Osteoblast (primary cell): Measurements from ENCODE around the gene MLXIP. TPM values are rescaled to one million over a fixed set of nuclear protein-coding genes. Genes with fewer than 3 reads are reported as not detected.
"Not testable (repeated sequence)": the region's sequence is repeated elsewhere in the genome, so short reads cannot be mapped to it uniquely, and the experiment has no call there.

Experiments used
- DNase-seq: peaks from one replicate; pipeline ENCODE4 v3.0.0; 2011; ENCODE audit warnings: low spot score, mixed read lengths; ENCODE audit not compliant: insufficient read length; ENCODE audit errors: missing footprints
- H2AFZ ChIP-seq: 2 replicates; pipeline ENCODE4 v1.6.0; 2011; ENCODE audit warnings: mild to moderate bottlenecking, low read length
- H3K27ac ChIP-seq: 2 replicates; pipeline ENCODE4 v1.5.1; 2011; ENCODE audit warnings: mild to moderate bottlenecking, low read depth, low read length, moderate library complexity
- H3K27me3 ChIP-seq: 2 replicates; pipeline ENCODE4 v1.6.0; 2012; ENCODE audit warnings: mild to moderate bottlenecking, control low read depth, inconsistent platforms, low read length, moderate library complexity; ENCODE audit not compliant: insufficient read depth
- H3K36me3 ChIP-seq: 2 replicates; pipeline ENCODE4 v1.5.1; 2011; ENCODE audit warnings: mild to moderate bottlenecking, low read length, control low read depth, moderate library complexity; ENCODE audit not compliant: insufficient read depth
- H3K4me1 ChIP-seq: 2 replicates; pipeline ENCODE4 v1.5.1; 2011; ENCODE audit warnings: mild to moderate bottlenecking, low read length, control low read depth, moderate library complexity; ENCODE audit not compliant: insufficient read depth
- H3K4me2 ChIP-seq: 2 replicates; pipeline ENCODE4 v1.6.0; 2011; ENCODE audit warnings: mild to moderate bottlenecking, low read length; ENCODE audit not compliant: insufficient read depth
- H3K4me3 ChIP-seq: fragments of 200-600 bp; sonication (generic); 3 replicates; pipeline ENCODE4 v1.5.1; 2012; ENCODE audit warnings: mild to moderate bottlenecking, low read length, inconsistent platforms; ENCODE audit not compliant: insufficient read depth
- H3K79me2 ChIP-seq: 2 replicates; pipeline ENCODE4 v1.6.0; 2012; ENCODE audit warnings: mild to moderate bottlenecking, low read length, control low read depth, inconsistent platforms; ENCODE audit not compliant: insufficient read depth
- H3K9me3 ChIP-seq: 2 replicates; pipeline ENCODE4 v1.5.1; 2011; ENCODE audit warnings: low read depth, low read length, control low read depth
- H4K20me1 ChIP-seq: 2 replicates; pipeline ENCODE4 v1.6.0; 2012; ENCODE audit warnings: mild to moderate bottlenecking, low read length, control low read depth; ENCODE audit not compliant: insufficient read depth
- total RNA-seq: library from RNA; depleted of rRNA; stranded (reverse); fragments of >200 nt; gene quantifications from 2 replicates; pipeline ENCODE4 v1.2.3, GENCODE V29; 2012
- TF ChIP-seq, protein P1 (sequence below): IDR thresholded peaks from 2 replicates; pipeline ENCODE4 v1.5.1; 2011; ENCODE audit warnings: mild to moderate bottlenecking, low read depth, low read length, moderate library complexity; ENCODE audit errors: extremely low read depth

Gene MLXIP
- total RNA-seq, 1 donor, result 14.1 TPM

DNA sequence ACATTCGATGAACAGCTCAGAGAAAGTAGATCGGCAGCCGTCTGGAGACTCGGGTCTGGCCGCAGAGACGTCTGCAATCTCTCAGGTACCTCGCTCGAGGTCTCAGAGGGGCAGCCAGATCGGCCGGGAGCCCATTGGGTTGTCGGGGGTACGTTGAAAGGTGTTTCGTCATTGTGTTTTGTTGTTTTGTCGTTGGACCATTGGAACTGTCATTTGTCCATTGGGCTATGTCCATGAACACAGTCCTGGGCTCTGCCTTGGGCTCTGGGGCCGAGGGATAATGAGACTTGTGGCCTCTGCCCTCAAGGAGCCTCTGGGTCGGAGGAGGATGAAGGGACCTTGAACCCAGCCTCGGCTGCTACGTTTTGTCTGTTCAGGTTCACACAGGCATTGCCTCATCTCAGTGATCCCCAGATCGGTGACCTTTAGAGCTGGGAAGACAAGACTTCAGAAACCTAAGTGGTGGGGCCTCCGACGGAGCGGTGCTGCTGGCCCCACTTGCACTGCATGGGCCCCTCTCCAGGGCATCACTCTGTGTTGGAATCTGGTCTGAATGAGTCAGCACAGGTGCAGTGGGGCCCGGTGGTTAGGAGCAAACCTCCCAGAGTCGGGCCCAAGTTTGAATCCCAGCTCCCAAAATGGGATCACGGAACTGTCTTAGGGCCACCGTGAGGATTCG is 23.6 kb upstream of the MLXIP start:
- H3K4me2 ChIP-seq, result peak overlapping the region; percentile 66
- no peaks in the 10 kb centered on the region for H4K20me1 ChIP-seq
- H2AFZ ChIP-seq, result no peak overlapping the region
- peak; percentile 23 for DNase-seq
- TF ChIP-seq, protein P1, sequence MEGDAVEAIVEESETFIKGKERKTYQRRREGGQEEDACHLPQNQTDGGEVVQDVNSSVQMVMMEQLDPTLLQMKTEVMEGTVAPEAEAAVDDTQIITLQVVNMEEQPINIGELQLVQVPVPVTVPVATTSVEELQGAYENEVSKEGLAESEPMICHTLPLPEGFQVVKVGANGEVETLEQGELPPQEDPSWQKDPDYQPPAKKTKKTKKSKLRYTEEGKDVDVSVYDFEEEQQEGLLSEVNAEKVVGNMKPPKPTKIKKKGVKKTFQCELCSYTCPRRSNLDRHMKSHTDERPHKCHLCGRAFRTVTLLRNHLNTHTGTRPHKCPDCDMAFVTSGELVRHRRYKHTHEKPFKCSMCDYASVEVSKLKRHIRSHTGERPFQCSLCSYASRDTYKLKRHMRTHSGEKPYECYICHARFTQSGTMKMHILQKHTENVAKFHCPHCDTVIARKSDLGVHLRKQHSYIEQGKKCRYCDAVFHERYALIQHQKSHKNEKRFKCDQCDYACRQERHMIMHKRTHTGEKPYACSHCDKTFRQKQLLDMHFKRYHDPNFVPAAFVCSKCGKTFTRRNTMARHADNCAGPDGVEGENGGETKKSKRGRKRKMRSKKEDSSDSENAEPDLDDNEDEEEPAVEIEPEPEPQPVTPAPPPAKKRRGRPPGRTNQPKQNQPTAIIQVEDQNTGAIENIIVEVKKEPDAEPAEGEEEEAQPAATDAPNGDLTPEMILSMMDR, result no peak
- peaks cover 20% of the 10 kb centered on the region for H3K36me3 ChIP-seq
- H3K27me3 ChIP-seq, result no peaks in the 10 kb centered on the region
- peak overlapping the region; percentile 20 for H3K27ac ChIP-seq
- H3K4me1 ChIP-seq, result peaks cover 14% of the 10 kb centered on the region
- no peaks in the 10 kb centered on the region for H3K9me3 ChIP-seq
- no peak overlapping the region for H3K4me3 ChIP-seq
- H3K79me2 ChIP-seq, result no peaks in the 10 kb centered on the region

DNA sequence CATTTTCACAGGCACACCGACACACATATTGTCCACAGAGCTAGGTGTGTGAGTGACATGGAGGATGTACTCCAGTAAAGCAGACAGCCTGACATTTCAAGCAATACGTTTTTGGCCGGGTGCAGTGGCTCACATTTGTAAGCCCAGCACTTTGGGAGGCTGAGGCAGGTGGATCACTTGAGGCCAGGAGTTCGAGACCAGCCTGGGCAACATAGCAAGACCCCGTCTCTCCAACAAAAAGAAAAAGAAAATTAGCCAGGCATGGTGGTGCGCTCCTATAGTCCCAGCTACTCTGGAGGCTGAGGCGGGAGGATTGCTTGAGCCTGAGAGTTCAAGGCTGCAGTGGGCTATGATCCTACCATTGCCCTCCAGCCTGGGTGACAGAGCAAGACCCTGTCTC is 22.1 kb upstream of the MLXIP start:
- DNase-seq, H3K79me2 ChIP-seq, H4K20me1 ChIP-seq, H3K4me3 ChIP-seq, H3K9me3 ChIP-seq, H3K4me2 ChIP-seq, H3K27me3 ChIP-seq, H2AFZ ChIP-seq, H3K4me1 ChIP-seq, H3K27ac ChIP-seq: not testable (repeated sequence)
- H3K36me3 ChIP-seq, result peaks cover 20% of the 10 kb centered on the region

DNA sequence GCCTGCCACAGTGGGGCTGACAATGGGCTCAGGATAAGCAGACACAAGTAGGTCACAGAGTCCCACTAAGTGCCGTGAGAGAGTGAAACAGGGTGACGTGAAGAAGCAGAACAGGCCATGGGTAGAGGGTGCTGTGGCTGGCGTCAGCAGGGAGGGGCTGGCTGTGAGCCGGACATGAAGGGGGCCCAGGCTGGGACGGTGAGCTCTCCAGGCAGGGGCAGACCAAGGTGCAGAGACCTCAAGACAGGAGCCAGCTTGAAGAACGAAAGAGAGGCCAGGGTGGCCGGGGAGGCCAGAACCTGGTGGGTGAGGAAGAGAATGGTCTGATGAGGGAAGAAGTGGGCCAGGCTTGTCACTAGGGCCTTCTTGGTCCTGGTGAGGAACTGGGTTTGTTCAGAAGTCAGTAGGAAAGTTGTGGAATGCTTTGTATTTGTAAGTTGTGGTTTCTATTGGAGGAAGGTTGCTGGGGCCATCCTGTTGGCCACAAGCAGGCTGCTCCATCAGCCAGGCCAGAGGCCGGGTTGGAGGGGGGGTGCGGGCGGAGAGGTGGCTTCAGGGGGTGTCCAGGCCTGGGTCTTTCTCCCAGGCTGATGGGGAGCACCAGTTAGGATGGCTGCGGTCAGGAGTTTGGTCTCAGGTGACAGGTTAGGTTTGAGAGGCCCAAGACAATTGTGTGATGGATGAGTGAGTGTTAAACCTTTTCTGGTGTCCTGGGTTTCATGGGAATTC is 21.4 kb upstream of the MLXIP start:
- TF ChIP-seq, protein P1, result no peak
- Histone ChIP-seq H3K4me2 (no peak overlapping the region), H3K36me3 (peaks cover 20% of the 10 kb centered on the region), H3K9me3 (no peaks in the 10 kb centered on the region), H3K4me3 (no peak overlapping the region), H4K20me1 (no peaks in the 10 kb centered on the region), H3K27ac (no peak overlapping the region), H3K4me1 (peaks cover 4% of the 10 kb centered on the region), H3K27me3 (no peaks in the 10 kb centered on the region), H2AFZ (no peak overlapping the region), H3K79me2 (no peaks in the 10 kb centered on the region)
- peak; percentile 21 for DNase-seq

DNA sequence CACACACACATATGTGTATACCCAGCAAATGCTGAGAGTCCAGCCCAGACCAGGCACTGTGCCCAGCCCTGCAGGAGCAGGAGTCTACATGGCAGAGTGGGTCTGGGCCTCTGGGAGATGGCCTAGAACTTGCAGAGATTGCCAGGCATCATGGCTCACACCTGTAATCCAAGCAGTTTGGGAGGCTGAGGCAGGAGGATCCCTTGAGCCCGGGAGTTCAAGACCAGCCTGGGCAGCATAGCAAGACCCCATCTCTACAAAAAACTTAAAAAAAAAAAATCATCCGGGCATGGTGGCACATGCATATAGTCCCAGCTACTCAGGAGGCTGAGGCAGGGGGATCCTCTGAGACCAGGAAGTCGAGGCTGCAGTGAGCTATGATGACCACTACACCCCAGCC is 20.8 kb upstream of the MLXIP start:
- Histone ChIP-seq H3K4me2 (no peak overlapping the region), H3K36me3 (peaks cover 20% of the 10 kb centered on the region)

More for the DNA sequence above, 20.8 kb upstream of the MLXIP start:
- Histone ChIP-seq H3K4me1 (peaks cover 6% of the 10 kb centered on the region), H3K79me2 (no peaks in the 10 kb centered on the region), H3K27ac (no peak overlapping the region), H3K27me3 (no peaks in the 10 kb centered on the region), H2AFZ (no peak overlapping the region), H3K4me3 (no peak overlapping the region), H3K9me3 (no peaks in the 10 kb centered on the region), H4K20me1 (no peaks in the 10 kb centered on the region)
- TF ChIP-seq, protein P1, result no peak
- DNase-seq, result peak; percentile 34
